Measurements from ENCODE around the gene PCDH9. TPM values are rescaled to one million over a fixed set of nuclear protein-coding genes. Genes with fewer than 3 reads are reported as not detected.

PCDH9 gene
- total and polyA plus RNA-seq, 10 of the 15 experiments (the other 5 are each of a cell fraction or from before 2014, with no cell fraction given), result 0.02 to 2.3 (median 0.05) TPM; not detected in 1

DNA sequence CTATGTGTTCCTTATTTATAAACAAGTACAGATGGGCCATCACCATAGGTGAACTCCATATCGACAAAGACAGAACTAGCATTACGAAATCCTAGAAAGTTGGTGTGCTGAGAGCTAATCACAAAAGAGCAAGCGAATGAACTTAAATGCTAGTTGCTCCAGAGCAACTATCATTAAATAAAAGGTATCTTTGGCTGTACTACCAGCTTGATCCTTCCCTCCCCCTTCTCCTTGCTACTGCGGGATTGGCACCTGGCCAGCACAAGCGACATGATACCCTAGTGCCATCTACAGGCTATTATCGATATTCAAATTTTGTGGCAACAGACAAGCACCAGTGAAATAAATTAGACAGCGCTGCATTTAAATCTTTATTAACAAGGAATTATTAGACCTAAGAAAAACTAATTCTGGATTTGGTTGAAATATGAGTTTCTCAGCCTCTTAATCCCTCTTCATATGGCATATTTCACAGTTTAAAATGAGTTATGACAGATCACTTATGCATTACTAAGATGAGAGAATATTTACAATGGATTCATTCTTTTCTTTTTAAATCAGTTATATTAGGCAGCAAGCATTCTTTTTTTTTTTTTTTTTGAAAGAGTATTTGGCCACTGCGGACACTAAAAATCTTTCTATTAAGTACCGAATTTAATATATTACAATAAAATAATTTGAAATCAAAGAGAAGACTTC, 5.8 kb downstream of the PCDH9 start:
- in situ Hi-C loops (cut with MboI), result no loop called here
- ChIA-PET CTCF (interaction anchor here (0.6 to 4.2 kb wide), 9 partner anchors 17 to 1579 kb away, joined by 3 to 26 read pairs (median 3); no protein-coding TSS in a partner anchor), POLR2A (no interaction called here), SMC1A (ENCODE audit: uncharacterized antibody, unreplicated experiment) (interaction anchor here (0.6 to 2.2 kb wide), 4 partner anchors 14 to 605 kb away, joined by 3 to 8 read pairs (median 6); no protein-coding TSS in a partner anchor), RAD21 (ENCODE audit: unreplicated experiment) (interaction anchor here (0.7 to 1.5 kb wide), 2 partner anchors 536 to 605 kb away, joined by 3 to 4 read pairs; no protein-coding TSS in a partner anchor)
- intact Hi-C loops (cut with micrococcal nuclease; ENCODE audit: unreplicated experiment), result loop anchor here (5.0 kb wide), 1 partner anchor 1567 kb away; no protein-coding TSS in a partner anchor
- 13% methylated on average over 9 of the region's 9 CpGs for WGBS (ENCODE audit: insufficient coverage, insufficient replicate concordance, low lambda C conversion rate, missing lambda C conversion rate)
- no peak overlapping the region for H3K4me2 ChIP-seq (ENCODE audit: control insufficient read depth, insufficient read depth)
- H3K4me1 ChIP-seq (ENCODE audit: control insufficient read depth, insufficient read depth, low read length), result no peaks in the 10 kb centered on the region
- H3K27ac ChIP-seq (ENCODE audit: control insufficient read depth, insufficient read depth), result no peak overlapping the region
- H3K4me3 ChIP-seq, result no peak overlapping the region
- H3K79me2 ChIP-seq (ENCODE audit: control insufficient read depth, insufficient read depth, low read length), result no peaks in the 10 kb centered on the region
- DNase-seq (ENCODE audit: low read depth, low spot score), result no peak
- no peaks in the 10 kb centered on the region; a peak in 1 of 4 replicates for H3K27me3 ChIP-seq (replicated peaks in 1 of 2; ENCODE audit: control insufficient read depth in 2 of 2, insufficient read depth in 2 of 2, low read length in 1 of 2)
- H2AFZ ChIP-seq (ENCODE audit: control insufficient read depth, low read depth, low read length), result no peak overlapping the region
- ATAC-seq, result peak; percentile 52
- FAIRE-seq, result no peak
- no TSS peak for BruUV-seq (replicated peaks)
- H3K9ac ChIP-seq (ENCODE audit: control insufficient read depth, insufficient read depth, low read length), result no peak overlapping the region
- no peaks in the 10 kb centered on the region for H3K9me3 ChIP-seq (replicated peaks; ENCODE audit: control insufficient read depth, insufficient read depth, low read length)
- no peaks in the 10 kb centered on the region for H4K20me1 ChIP-seq (ENCODE audit: control insufficient read depth, insufficient read depth)
- no peaks in the 10 kb centered on the region for H3K36me3 ChIP-seq (ENCODE audit: control insufficient read depth in 2 of 2, insufficient read depth in 2 of 2, low read length in 1 of 2)
- TF ChIP-seq NBN (IDR thresholded peaks at IDR 0.05), result no peak
- TF ChIP-seq YBX1 (IDR thresholded peaks at IDR 0.05), result no peak
- TF ChIP-seq SUZ12 (IDR thresholded peaks at IDR 0.05; ENCODE audit: unreplicated experiment), result no peak
- no peak for TF ChIP-seq GABPA (IDR thresholded peaks at IDR 0.05; ENCODE audit: low read depth)
- no peak for TF ChIP-seq REST (IDR thresholded peaks at IDR 0.05; ENCODE audit: low read depth, low read length)
- no peak for TF ChIP-seq MYB (IDR thresholded peaks at IDR 0.05; ENCODE audit: borderline replicate concordance, low read depth, low read length)
- TF ChIP-seq NRF1 (conservative IDR thresholded peaks at IDR 0.05; ENCODE audit: low read depth, low read length), result no peak
- TF ChIP-seq CREB1 (IDR thresholded peaks at IDR 0.05; ENCODE audit: low read depth), result no peak
- TF ChIP-seq CTCF (IDR thresholded peaks at IDR 0.05 in 2 of 3, conservative IDR thresholded peaks at IDR 0.05 in 1 of 3; ENCODE audit: control insufficient read depth in 2 of 3, extremely low read depth in 1 of 3, insufficient read depth in 1 of 3, low read depth in 3 of 3, low read length in 3 of 3), result peak in 2 of 3 experiments; percentile 25 to 43; a peak in 3 of 6 replicates
- no peak for TF ChIP-seq YY1 (IDR thresholded peaks at IDR 0.05; ENCODE audit: low read depth, low read length)
- peak; percentile 59 for TF ChIP-seq RAD21 (IDR thresholded peaks at IDR 0.05; ENCODE audit: insufficient read depth, low read depth, low read length)
- TF ChIP-seq IKZF1 (conservative IDR thresholded peaks at IDR 0.05), result no peak
- peak; percentile 68; the same call in 1 of the 3 replicates for TF ChIP-seq POU2F2 (IDR thresholded peaks at IDR 0.05; ENCODE audit: borderline replicate concordance, low read depth, low read length)
- no peak for TF ChIP-seq SIN3A (IDR thresholded peaks at IDR 0.05; ENCODE audit: low read depth, low read length)
- TF ChIP-seq SRF (IDR thresholded peaks at IDR 0.05; ENCODE audit: low read depth in 2 of 2, low read length in 2 of 2), result no peak
- TF ChIP-seq BHLHE40 (IDR thresholded peaks at IDR 0.05; ENCODE audit: borderline replicate concordance in 1 of 2, low read depth in 2 of 2, low read length in 1 of 2), result no peak
- TF ChIP-seq SUPT20H (IDR thresholded peaks at IDR 0.05; ENCODE audit: borderline replicate concordance, control insufficient read depth, low read depth, low read length), result no peak
- no peak for TF ChIP-seq USF2 (IDR thresholded peaks at IDR 0.05; ENCODE audit: borderline replicate concordance, low read depth, low read length)
